ENCODE data around the gene INHBA.

DNA sequence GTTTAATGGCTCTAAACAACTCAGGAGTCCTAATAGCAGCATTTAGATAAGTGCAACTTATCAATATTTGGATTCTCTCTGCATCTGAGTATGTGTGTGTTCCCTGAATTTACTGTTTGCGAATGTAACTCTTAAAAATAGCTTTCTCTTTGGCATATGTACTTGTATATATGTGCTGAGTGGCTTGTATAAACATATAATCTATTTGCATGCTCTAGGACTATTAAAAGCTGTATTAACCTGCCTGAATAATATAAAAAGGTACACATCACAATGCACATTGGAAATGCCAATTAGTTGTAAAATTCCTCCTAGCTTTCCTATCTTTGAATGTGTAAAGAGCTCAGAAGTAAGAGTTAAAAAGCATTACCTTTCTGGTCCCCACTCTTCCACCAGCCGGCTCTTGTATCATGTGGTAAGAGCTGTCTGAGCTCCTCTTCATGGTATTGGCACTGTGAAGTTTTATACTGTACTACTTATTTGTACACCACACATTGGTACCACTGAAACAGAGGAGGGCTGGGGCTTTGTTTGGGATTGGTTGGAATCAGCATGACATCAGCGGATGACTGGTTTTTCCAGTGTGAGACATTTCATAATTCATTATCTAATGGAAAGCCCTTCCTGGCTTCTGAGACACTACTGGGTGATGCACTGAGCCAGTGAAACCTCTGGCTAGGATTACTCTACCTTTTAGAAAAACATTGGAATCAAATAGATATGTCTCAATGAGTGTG is at the start of gene INHBA:
- TF ChIP-seq, protein P1, sequence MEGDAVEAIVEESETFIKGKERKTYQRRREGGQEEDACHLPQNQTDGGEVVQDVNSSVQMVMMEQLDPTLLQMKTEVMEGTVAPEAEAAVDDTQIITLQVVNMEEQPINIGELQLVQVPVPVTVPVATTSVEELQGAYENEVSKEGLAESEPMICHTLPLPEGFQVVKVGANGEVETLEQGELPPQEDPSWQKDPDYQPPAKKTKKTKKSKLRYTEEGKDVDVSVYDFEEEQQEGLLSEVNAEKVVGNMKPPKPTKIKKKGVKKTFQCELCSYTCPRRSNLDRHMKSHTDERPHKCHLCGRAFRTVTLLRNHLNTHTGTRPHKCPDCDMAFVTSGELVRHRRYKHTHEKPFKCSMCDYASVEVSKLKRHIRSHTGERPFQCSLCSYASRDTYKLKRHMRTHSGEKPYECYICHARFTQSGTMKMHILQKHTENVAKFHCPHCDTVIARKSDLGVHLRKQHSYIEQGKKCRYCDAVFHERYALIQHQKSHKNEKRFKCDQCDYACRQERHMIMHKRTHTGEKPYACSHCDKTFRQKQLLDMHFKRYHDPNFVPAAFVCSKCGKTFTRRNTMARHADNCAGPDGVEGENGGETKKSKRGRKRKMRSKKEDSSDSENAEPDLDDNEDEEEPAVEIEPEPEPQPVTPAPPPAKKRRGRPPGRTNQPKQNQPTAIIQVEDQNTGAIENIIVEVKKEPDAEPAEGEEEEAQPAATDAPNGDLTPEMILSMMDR (IDR thresholded peaks at IDR 0.05 in 2 of 3, conservative IDR thresholded peaks at IDR 0.05 in 1 of 3; ENCODE audit: insufficient read depth in 2 of 3, low read depth in 1 of 3, low read length in 3 of 3), result no peak
- no peak for TF ChIP-seq ZBTB8A (IDR thresholded peaks at IDR 0.05; ENCODE audit: partially characterized antibody)
- TF ChIP-seq, protein P2, sequence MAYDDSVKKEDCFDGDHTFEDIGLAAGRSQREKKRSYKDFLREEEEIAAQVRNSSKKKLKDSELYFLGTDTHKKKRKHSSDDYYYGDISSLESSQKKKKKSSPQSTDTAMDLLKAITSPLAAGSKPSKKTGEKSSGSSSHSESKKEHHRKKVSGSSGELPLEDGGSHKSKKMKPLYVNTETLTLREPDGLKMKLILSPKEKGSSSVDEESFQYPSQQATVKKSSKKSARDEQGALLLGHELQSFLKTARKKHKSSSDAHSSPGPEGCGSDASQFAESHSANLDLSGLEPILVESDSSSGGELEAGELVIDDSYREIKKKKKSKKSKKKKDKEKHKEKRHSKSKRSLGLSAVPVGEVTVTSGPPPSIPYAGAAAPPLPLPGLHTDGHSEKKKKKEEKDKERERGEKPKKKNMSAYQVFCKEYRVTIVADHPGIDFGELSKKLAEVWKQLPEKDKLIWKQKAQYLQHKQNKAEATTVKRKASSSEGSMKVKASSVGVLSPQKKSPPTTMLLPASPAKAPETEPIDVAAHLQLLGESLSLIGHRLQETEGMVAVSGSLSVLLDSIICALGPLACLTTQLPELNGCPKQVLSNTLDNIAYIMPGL (CRISPR knock-in tag; IDR thresholded peaks at IDR 0.05), result no peak
- TF ChIP-seq POLR2A (conservative IDR thresholded peaks at IDR 0.05), result no peak
- no peak for TF ChIP-seq SMC3 (conservative IDR thresholded peaks at IDR 0.05; ENCODE audit: insufficient read depth, low read depth, low read length)
- no peak for TF ChIP-seq JUNB (CRISPR knock-in tag; conservative IDR thresholded peaks at IDR 0.05)
- TF ChIP-seq, protein P3, sequence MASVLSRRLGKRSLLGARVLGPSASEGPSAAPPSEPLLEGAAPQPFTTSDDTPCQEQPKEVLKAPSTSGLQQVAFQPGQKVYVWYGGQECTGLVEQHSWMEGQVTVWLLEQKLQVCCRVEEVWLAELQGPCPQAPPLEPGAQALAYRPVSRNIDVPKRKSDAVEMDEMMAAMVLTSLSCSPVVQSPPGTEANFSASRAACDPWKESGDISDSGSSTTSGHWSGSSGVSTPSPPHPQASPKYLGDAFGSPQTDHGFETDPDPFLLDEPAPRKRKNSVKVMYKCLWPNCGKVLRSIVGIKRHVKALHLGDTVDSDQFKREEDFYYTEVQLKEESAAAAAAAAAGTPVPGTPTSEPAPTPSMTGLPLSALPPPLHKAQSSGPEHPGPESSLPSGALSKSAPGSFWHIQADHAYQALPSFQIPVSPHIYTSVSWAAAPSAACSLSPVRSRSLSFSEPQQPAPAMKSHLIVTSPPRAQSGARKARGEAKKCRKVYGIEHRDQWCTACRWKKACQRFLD (CRISPR knock-in tag; IDR thresholded peaks at IDR 0.05), result no peak
- no peak for TF ChIP-seq ZNF354B (CRISPR knock-in tag; IDR thresholded peaks at IDR 0.05)
- no peak for TF ChIP-seq EZH2 (IDR thresholded peaks at IDR 0.05; ENCODE audit: borderline replicate concordance, low read depth, low read length)
- no peak for TF ChIP-seq BDP1 (IDR thresholded peaks at IDR 0.05; ENCODE audit: insufficient read depth, insufficient read length)
- no peak for TF ChIP-seq ZFX (CRISPR knock-in tag; IDR thresholded peaks at IDR 0.05)
- no peak for TF ChIP-seq ZNF146 (CRISPR knock-in tag; IDR thresholded peaks at IDR 0.05; ENCODE audit: unreplicated experiment)
- no peak for TF ChIP-seq CEBPG (CRISPR knock-in tag; IDR thresholded peaks at IDR 0.05)
- TF ChIP-seq CEBPG (tag; conservative IDR thresholded peaks at IDR 0.05 in 1 of 2, IDR thresholded peaks at IDR 0.05 in 1 of 2), result no peak
